EH (cell line): ENCODE results near the gene VGF.

Experiments used
- DNase-seq: peaks from one replicate; pipeline ENCODE4 v3.0.0-alpha.2; 2015; ENCODE audit warnings: low read depth

Gene VGF

DNA sequence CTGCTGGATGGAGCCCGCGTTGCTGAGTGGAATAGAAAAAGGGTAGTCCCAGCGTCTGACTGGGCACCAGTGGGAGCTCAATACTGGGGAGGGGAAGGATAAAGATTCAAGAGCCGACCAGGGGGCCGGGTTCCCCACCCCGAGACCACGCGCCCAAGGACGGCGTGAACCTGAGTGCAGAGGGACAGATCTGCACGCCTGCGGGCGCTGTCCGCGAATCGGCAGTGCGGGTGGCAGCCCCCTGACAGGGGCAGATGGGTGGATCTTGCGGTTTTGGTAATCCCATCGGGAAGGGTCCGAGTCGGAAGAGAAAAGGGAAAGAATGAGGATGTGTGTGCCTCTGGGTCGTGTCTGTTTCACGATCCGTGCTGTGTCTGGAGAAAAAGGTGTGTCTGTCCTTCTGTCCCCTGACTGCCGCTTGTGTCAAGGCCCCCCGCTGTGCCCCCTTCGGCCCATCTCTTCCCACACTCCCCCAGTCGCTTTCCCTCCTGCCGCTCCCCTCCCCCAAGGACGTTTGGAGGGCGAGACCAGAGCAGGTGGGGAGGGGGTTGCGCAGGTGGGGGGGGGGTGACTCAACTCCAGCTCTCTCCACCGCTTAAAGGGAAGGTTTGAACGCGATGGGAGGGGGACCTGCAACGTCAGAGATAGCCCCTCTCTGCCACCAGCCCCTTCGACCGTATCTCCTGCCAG, 734 bp upstream of the VGF start:
- no peak for DNase-seq

DNA sequence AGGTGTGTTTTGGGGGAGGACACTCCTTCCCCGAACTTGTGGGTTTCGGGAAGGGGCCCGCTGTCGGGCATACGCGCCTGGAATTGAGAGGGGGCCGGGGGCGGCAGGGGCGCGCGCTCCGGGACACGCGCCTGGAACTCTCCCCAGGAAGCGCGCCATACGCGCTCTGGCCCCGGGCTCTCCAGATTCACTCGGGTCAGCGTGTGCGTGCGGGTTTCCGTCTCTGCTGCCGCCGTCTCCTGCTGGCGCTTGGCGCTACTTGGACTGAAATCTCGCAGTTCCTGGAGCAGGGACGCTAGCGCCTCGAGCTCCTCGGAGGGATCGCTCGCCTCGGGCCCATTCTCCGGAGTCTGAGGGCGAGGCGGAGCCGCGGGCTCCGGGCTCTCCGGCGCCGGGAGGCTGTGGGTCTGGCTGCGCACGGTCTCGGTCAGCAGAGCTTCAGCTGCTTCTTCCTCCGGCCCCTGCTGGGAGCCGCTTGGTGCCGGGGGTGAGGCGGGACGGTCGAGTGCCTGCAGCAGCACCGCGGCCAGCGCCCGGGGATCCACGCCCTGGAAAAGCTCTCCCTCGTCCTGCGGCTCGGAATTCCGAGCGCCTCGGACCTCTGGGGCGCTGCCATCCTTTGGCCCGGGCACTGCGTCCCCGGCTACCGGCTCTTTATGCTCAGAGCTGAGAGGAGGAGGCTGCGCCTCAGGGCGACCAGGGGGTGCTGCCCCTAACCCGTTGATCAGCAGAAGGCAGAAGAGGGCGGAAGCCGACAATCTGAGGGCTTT, 1.1 kb downstream of the VGF start:
- peak; percentile 72 for DNase-seq

DNA sequence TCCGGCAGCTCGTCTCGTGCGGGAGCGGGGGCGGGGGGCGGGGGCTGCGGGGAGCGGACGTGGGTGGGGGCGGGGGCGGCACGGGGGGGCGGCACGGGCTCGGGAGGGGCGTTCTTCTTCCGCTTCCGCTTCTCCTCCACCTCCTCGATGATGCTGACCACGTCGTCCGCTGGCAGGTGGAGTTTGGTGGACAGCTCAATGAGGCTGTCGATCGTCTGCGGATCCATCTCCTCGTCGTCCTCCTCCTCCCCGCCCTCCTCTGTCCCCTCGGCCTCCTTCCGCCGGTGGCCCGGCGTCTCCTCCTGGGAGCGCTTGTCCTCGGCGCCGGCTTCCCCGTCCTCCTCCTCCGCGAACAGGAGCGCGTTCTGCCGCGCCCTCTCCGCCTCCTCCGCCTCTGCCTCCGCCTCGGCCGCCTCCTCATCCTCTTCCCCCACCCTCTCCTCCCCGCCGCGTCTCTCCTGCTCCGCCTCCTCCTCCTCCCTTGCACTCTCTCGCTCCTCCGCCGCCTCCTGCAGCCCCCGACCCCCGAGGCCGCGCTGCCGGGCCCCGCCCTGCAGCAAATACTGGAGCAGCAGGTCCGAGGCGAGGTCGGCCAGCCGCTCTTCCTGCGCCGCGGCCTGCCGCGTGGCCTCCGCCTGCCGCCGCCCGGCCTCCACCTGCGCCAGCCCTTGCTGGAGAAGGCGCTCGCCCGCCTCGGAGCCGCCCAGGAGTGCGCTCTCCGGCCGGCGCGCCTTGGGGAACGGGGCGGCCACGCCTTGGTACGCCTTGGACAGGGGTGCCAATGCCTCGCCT, 1.9 kb downstream of the VGF start:
- peak; percentile 41 for DNase-seq

DNA sequence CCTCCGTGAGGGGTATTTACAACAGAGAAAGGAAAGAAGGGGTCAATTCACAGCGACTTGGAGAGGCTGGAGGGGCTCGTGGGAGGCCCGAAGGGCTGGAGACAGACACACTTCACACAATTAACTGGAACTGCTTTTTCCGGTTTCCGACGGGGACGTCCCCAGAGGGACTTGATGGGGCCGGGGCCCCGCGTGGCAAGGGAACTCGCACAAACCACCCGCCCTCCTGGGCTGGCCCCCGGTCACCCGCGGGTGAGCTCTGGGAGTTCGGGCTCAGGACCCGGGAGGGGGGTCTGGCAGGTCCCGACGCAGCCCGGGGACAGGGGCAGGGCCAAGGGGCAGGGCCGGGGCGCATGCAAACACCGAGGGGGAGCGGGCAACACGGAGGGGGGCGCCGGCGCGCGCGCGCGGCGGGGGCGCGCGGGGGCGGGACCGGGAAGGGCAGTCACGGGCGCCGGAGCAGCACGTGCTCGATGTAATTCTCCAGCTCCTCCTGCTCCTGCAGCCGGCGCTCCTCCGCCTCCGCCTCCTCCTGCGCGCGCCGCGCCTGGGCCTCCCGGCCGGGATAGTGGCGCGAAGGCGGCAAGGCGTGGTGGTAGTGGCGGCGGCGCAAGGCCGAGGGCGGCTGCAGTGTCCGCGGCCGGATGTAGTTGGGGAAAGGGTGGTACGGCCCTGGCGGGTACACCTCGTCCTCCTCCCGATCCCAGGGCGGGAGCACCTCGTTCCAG, 2.7 kb downstream of the VGF start:
- DNase-seq = peak; percentile 68

DNA sequence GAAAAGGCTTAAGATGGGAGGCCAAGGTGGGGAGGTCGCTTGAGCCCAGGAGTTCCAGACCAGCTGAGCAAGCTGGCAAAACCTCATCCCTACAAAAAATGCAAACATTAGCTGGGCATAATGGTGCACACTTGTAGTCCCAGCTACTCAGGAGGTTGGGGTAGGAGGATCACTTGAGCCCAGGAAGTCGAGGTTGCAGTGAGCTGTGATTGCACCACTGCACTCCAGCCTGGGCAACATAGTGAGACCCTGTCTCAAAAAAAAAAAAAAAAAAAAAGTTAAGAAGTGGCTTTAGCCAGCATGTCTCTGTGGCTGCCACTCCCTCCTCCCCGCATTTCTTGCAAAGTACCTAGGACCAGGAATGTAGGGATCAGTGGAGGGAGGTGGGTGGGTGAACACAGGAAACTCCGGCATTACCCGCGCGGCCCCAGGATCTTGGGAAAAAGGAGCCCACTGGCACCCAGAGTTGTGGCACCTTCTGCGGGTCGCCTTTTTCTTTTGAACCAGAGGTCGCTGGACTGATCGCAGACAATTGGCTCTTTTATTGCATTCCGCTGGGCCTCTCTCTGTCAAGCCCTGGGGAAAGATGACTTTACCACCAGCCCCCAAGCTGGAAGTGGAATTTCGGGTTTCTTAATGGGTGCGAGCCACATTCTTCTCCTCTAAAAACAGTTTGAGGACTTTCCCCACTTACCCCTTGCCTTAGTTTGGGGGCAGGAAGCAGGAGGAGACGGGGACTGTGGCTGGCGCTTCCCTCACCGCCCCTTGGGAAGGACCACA, 3.5 kb downstream of the VGF start:
- DNase-seq = no peak

DNA sequence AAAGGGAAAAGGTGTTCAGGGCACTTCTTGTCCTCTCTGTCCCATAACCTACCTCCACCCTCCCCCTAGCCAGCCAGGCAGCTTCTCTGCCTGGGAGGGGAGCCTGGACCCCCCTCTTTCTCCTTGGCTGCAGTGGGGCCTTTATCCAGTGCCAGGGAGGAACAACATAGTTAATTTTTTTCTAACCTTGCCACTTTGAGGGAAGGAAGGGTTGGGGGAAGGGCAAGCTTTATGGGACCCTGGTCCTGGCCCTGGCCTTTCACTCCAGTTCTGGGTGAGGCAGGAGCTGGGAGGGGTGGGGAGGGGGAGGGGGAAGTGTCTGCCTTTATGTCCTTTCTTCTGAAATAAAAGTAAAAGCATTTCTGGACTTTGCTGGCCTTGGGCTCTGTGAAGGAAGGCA, 4.5 kb downstream of the VGF start:
- no peak for DNase-seq

DNA sequence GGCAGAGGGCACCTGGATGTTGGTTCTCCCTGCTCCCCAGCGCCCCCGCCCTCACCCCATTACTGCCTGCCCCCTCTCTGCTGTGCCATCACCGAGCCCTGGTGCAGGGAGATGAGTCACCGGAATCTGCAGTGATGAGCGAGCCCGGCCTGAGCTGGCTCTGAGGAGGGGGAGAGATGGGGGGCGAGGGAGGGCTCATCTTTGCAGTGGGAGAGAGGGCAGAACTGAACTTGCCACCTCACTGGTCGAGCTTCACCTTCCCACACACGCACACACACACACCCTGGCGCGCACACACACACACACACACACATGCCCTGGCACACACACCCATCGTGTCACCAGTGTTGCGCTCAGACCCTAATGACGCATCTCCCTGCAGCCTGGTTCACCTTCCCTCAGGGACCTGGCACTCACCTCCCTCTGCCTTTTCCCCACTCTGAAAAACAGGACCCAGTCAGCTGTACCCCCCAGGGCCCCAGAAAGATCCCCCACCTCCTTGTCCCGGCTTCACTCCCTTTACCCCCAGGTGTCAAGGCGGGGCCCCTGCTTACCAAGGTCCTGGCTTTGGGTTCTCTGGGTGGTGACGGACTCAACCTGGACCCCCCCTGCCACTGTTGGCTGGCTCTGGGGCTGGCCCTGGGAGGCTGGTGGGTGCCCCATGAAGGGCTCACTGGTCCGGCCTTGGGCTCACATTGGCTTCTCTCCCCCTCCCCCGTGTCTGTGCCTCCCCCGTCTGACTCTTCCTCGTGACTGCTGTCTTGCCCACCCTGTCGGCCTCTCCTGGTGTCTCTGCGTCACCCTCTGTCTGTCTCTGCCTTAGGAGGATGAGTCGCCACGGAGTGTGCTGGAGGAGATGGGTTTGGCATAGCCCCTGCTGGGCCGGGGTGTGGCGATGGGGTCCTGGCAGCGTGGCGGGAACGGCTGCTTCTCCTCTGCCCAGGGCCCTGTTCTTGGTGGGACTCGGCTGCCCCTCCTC, 5.4 kb downstream of the VGF start:
- peak; percentile 55 for DNase-seq

DNA sequence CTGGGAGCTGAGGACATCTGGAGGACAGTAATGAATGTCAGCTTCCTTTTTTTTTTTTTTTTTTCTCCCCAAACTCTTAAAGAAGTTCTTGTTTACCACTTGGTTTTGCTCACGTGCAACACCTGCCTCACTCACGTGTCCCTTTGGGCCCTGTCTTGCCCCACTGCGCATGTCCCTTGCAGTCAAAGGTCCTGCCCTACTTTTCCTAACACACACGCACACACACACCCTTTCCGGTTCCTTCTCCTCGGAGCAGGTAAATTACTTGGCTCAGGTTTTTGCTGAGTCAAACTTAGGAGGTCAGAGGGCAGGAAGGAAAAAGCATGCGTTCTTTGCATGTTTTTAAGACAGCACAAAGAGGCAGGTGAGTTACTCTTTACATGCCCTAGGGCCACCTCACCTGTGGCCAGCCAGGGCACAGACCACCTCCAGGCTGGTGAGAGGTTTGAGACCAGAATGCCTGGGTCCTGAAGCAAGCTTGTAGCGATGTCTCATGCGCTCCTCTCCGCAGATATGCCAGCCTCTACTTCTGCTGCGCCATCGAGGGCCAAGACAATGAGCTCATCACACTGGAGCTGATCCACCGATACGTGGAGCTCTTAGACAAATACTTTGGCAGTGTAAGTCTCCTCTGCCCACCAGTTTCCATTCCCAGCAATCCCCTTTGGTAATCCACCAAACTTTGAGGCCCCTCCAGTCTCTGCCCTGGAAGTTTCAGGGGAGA, 8.3 kb downstream of the VGF start:
- no peak for DNase-seq

DNA sequence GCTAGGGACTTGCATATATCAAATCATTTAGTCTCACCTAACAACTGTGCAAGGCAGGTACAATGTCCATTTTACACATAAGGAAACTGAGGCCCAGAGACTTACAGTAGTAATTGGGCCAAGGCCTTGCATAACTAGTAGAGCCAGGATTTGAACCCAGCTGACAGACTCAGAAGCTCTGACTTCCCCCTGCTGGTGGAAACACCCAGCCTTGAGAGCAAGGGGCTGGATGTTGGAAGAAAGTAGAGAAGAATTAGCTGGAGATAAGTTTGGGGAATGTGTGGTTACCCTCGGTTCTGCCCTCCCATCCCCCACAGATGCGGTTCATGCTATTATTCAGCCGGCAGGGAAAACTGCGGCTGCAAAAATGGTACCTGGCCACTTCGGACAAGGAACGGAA, 9.1 kb downstream of the VGF start:
- no peak for DNase-seq

DNA sequence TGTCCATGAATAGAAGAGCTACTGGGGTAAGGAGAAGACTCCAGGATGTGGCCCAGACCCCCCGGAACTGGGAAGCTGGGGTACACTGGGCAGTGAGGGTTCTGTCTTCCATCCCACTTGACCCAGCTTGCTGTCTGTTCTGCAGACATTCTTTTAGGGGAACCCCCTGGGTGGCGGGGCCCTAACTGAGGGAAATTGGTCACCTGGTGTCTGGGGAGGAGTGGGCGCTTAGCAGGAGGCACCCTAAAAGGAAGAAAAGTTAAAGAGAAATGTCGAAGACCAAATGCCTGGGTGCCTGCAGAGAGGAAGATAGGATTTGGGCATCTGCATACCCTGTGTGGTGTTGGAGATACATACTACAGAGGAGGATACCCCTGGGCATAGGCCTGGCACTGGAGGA, 10.1 kb downstream of the VGF start:
- no peak for DNase-seq

DNA sequence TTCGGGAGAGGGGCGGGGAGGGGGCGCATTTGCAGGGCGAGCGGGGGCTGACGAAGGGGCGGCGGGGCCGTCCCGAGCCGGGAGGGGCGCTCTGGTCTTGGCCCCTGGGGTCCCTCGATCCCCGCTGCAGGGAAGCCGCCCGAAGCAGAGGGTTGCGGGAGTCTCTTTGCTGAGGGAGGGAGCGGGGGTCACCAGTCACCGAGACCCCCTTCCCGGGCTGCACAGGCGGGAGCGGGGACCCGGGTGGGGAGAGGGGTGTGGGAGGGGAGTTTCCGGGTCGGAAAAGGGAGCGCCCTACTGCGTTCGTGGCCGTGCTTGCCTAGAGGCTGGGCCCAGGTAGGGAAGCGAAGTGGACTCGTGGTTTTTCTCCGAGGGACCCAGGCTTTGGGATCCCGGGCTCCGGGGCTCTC, 10.7 kb downstream of the VGF start:
- no peak for DNase-seq

DNA sequence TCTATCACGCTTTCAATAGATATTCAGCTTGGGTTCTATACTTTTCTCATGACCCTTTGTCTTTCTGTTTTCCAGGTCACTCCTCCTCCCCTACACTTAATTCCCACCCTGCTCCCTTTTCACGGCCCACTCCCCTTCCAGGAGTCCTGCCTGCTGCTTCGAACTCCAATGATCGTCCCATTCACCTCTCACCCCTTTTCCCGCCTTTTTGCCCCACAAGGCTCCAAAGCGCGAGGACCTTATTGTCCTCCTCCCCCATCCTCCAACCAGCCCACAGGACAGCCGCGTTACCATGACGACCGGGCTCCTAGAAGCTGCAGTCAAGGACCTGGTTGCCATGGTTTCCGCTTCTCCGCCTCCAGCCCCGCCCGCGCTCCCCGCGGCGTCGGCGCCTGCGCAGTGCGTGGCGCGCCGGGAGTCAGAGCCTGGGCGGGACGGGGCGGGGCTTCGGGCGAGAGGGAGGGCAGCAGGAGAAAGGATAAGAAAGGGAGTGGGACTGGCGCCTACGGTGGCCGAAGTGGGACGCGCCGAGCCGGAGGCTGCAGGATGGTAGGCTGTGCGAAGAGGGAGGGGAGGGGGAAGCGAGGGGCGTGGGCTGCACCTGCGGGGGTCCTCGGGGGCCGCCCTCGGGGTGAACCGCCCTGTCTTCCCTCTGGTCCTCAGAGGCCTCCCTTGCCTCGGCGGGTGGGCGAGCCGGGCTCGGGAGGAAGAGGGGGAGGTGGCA, 11.2 kb downstream of the VGF start, which contains the start of gene AP1S1:
Gene AP1S1 (plus strand): TSS at position 508 of the 724 bp plus-strand sequence. CDS start 39 bp downstream, at position 547.
- DNase-seq = peak; percentile 93

DNA sequence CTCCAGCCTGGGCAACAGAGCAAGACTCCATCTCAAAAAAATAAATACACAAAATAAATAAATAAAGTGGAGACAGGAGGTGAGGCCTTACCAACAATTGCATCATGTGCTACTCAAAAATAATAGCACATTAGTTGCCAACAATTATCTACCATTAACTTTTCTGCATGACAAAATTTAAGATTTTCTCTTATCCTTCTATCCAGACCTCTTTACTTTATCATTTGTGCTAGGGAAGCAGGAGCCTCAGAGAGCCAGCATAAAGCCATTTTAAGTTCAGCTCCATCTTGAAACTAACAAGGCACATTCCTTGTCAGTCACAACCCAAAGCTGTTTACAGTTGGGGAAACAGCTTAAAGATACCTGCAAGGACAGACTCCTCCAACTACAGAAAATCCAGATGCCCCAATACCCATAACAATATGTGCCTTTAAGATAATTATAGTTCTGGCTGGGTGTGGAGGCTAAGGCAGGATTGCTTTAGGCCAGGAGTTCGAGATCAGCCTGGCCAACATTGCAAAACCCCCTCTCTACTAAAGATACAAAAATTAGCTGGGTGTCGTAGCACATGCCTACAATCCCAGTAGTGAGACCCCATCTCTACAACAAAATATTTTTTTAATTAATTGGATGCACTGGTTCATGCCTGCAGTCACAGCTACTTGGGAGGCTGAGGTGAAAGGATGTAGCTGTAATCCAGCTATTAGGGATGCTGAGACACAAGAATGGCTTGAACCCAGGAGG, 13.3 kb downstream of the VGF start:
- no peak for DNase-seq

DNA sequence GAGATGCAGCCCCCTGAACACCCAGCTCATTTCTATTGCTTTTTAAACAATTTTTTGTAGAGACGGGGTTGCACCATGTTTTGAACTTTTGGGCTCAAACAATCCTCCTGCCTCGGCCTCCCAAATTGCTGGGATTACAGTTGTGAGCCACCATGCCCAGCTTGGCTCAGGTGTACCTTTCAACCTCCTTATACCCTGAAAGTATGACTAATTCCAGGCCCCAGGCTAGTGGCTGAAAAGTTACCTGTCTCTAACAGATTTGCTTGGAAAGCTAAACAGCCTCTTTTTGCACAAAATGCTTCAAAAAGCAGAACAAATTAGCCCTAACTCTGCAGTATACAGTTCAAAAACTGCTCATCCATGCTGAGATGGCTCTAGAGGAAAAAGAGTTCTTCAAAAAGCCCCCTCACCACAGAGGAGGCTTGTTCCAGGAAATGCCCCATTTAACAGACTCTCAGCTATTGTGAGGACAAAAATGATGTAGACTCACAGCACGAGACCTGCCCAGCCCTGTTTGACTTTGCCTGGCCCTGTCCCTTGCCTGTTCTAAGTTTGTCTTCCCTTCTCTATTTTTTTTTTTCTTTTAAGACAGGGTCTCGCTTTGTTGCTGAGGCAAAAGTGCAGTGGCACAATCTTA, 24.5 kb downstream of the VGF start:
- no peak for DNase-seq

DNA sequence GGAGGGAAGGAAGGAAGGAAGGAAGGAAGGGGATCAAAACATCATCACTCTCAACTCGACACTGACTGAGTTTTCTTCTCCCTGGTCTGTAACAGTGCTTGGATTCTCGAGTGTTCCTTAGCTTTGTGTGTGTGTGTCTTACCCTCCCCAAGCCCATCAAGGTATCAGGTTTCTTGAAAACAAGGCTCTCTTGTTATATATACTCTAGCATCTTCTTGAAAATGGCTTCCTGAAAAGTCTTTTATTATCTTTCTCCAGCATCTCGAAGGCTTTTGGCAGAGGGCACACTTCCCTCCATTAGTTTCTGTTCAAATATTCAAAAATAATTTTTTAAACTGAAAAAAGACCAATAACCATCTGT, 25.1 kb downstream of the VGF start:
- peak; percentile 49 for DNase-seq

DNA sequence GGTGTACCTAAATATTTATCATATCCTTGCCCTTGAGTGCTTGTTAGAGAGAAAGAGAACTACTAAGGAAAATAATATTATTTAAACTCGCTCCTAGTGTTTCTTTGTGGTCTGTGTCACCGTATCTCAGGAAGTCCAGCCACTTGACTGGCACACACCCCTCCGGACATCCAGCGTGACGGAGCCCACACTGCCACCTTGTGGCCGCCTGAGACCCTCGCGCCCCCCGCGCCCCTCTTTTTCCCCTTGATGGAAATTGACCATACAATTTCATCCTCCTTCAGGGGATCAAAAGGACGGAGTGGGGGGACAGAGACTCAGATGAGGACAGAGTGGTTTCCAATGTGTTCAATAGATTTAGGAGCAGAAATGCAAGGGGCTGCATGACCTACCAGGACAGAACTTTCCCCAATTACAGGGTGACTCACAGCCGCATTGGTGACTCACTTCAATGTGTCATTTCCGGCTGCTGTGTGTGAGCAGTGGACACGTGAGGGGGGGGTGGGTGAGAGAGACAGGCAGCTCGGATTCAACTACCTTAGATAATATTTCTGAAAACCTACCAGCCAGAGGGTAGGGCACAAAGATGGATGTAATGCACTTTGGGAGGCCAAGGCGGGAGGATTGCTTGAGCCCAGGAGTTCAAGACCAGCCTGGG, 27.0 kb downstream of the VGF start:
- DNase-seq = peak; percentile 98

DNA sequence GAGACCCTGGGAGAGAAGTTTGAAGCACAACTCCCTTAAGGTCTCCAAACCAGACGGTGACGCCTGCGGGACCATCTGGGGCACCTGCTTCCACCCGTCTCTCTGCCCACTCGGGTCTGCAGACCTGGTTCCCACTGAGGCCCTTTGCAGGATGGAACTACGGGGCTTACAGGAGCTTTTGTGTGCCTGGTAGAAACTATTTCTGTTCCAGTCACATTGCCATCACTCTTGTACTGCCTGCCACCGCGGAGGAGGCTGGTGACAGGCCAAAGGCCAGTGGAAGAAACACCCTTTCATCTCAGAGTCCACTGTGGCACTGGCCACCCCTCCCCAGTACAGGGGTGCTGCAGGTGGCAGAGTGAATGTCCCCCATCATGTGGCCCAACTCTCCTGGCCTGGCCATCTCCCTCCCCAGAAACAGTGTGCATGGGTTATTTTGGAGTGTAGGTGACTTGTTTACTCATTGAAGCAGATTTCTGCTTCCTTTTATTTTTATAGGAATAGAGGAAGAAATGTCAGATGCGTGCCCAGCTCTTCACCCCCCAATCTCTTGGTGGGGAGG, 27.6 kb downstream of the VGF start:
- DNase-seq = no peak
